NK-92 (cell line): ENCODE data around the gene IQGAP2.

ENCODE experiments used
- DNase-seq: peaks from one replicate; lab custom pipeline; 2025; ENCODE audit not compliant: unreplicated experiment; lab: John Stamatoyannopoulos, UW

The IQGAP2 gene

DNA sequence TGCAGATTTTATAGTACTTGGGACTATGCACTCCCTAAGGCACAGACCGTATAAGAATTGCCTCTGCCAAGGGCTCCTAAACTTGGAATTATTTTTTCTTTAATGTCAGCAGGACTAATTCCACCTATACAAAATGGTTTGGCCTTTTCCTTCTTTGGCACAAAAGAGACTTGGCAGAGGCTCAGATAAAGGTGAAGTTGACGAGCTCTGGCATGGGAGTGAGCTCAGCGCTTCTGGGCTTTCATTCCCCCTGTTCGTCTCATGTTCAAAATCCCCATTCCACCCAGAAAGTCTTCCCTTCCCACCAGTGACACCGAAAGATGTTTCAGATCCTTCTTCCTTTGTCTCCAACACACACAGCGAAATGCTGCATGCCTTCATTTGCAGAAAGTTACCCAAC, 158.9 kb downstream of the IQGAP2 start:
- DNase-seq: no peak

DNA sequence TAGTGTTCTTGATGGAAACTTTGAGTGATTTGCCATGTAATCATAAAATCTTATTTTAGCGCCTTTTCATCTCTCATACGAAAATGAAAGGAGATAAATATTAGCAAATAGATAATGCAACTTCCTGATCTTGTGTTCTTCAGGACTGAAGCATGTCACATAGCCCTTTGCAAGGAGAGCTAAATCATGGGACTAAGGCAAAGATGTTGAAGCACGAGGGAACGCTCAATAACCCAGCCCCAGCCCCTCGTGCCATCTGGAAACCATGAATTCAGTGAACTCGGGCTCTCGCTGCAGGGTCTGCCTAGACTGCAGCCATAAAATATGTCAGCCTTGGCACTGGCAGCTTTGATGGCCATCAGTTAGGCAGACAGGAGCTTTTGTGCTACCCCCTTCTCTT, 161.9 kb downstream of the IQGAP2 start:
- DNase-seq: no peak

DNA sequence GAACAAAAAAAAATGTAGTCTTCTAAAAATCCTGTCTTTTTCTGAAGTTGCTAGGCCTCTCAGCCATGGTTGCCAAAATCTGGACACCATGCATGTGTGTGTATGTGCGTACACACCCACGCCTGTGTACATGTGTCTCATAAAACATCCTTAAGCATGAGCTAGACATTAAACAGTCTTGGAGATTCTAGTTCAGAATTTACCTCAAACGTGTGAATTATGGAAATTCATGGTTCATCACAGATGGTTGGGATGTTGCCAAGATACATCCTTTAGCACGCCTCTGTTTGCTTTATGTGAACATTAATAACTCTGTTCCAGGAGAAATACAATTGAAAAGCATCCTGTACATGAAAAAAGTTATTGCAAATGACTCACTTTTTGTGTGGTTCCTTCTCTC, 167.1 kb downstream of the IQGAP2 start:
- DNase-seq: no peak

DNA sequence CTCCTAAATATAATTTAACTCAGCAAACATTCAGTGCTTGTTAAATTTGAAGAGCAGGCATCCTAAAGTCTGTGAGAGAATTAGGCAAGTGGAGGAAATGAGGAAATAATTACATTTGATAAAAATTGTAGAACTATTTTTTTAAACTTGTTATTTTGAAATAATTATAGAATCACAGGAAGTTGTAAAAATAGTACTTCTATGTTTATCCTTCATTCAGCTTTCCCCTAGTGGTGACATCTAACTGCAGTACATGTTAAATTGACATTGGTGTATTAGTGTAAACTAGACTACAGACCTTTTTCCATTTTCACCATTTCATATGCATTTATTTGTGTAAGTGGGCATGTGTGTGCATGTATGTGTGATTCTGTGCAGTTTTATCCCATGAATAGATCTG, 168.5 kb downstream of the IQGAP2 start:
- no peak for DNase-seq

DNA sequence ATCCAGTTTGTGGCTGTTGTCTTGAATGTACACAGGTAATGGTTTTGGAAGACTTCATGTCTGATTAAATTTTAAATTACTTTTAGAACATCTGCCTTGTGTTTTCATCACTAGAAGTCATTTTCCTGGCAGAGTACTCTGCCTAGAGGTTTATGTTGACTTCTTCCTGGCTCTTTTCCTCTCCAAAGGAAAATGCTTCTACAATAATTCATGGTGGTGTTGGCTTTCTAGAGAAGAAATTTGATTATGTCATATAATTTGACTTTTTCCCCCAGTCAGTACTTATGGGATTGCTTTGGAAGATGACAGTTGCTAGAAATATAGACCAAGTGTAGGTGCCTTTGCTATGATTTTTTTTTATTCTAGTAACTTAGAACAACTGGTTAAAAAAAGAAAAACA, 173.4 kb downstream of the IQGAP2 start:
- no peak for DNase-seq

DNA sequence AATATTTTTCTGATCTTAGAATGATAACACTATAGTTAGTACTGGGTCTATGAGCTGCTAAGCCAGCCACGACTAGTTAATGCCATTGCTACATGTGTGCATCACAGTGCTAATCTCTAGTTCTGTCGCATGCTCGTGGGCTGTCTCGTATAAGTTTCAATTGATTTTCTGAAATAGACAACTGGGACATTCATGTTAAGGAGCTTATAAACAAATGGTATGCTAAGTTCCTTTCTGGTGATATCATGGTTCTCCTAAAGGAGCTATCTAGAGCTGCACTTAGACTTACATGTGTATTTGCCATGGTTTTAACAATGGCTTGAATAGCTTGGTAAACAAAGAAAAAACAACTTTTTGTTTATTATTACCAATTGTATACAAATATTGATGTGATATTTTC, 173.9 kb downstream of the IQGAP2 start:
- no peak for DNase-seq

DNA sequence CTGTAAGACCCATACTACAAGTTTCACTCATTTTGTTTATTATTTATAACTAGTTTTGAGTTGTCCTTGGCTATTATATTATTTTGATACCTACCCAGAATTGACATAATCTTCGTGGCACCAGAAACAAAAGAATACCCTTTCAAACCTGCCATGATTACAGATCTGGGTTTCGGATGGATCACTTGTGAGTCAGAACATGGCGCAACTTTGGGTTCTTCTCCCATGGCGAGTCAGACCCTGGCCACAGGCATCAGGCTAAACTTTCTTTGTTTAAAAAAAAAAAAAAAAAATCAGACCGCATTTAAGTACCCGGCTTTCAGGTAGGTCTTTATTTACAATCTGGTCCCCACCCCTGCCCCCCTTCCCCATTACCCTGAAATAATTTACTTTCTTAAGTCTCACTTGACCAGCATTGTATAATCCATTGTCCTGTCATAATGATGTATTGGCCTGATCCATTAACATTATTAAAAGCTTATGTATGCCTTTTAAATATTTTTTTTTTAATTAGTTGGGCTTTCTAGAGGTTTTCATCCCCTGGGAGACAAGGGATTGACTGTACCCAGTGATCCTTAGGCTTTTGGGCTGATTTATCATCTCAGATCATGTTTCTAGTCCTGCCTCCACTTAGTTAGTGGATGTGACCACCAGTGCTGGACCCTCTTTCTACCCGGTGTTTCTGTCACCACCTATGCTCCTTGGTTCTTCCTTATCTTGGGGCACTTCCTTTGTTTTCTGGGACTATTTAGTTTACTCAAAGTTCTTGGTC, 176.3 kb downstream of the IQGAP2 start:
- DNase-seq: no peak

DNA sequence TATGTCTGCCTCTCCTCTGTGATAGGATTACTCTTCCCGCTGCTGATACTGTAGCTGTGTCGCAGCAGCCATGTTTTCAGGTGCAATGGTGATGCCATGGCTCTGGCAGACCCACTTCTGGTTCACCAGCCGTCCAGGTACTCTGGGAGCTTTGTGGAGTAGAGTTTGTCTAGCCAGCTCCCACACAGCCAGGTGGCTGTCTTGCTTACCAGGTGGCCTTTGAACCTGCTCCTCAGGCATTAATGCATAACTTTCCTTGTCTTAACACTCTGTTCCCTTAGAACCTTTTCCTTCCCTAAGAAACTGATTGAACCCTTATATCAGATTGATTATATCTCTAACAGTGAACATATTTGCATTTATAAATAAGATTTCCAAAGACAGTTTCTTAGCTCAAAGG, 177.9 kb downstream of the IQGAP2 start:
- no peak for DNase-seq

DNA sequence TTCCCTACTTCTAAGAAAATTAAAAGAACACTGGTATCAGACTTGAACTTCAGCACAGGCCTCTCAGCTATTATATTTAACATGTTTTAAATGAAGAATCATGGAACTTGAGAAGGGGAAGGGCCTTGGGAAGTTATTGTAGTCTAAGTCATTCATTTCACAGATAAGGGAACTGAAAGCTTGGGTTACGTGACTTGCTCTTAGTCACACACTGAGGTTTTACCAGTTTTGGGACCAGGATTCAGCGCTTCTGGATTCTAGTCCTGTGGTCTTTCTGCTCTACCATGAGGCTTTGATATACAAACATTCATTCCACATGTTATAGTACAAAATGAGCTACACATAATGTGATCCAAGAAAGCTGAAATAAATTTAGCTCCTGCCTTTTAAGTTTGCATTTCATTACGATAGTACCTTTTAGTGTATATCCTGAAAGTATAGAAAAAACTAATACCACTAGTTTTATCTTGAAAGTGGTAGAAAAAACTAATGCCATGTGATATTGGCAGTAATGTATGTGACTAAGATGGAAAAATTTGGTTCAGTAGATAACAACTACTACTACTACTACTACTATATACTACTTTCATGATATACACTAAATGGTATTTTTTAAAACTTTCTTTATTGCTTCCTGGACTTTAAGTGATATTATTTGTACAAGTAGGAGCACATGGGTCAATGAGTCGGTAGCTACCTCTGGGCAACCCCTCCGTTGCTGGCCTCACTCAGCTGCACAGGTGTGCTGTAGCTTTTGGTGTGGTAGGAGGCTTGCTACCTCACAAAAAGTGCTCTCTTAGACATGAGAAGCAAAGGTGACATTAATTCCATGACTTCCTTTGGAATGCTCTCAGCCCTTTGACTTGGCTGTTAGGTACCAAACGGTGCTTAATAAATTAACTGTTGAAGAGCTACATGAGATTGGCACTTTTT, 179.4 kb downstream of the IQGAP2 start:
- no peak for DNase-seq

DNA sequence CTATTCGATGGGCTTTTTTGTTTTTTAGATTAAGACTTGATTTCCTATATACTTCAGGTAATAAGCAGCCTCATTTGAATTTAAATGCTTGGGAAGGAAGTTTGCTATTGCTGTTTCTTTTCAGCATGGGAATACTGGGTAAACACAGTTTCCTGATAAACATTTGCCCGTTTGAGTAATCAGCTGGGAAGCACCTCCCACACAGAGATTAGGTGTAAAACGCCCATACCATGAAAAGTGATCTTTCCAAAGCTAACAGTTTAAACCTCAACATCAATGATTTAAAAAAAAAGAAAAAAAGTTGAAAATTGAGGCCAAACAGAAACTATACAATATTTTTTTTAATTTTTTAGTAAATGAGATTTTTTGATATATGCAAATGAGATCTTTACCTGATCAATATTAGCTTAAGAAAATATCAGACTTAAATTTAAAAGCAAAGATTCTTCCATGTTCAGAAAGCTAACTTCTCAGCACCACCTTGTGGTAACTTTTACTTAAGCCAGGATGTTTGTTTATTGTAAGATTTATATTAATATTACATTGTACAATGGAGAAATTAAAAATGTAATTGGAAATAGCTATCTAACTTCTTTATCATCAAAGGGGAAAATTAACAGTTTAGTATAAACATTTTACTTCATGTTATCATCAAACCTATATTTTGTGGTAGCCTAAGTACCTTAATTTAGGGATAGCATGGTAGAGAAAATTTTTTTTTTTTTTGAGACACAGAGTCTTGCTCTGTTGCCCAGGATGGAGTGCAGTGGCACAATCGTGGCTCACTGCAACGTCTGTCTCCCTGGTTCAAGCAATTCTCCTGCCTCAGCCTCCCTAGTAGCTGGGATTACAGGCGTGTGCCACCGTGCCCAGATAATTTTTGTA, 180.3 kb downstream of the IQGAP2 start:
- DNase-seq: no peak

DNA sequence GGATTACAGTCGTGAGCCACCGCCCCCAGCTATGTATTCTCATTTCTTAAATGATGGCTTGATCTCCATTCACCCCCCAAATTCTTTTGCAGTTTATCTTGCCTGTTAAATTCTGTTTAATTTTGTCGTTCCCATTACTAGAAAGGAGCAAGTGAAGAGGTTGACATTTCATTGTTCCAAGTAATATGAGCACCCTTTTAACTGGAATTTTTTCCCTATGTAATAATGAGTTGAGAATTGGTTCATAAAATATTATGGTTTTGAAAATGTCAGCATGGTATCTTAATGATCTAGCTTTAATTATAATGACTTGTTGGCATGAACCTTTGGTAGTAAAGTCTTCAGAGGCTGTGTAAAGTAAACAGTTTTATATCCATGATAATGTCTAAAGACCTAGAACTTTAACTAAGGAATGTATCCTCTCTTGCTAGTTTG, 182.7 kb downstream of the IQGAP2 start:
- DNase-seq: no peak

DNA sequence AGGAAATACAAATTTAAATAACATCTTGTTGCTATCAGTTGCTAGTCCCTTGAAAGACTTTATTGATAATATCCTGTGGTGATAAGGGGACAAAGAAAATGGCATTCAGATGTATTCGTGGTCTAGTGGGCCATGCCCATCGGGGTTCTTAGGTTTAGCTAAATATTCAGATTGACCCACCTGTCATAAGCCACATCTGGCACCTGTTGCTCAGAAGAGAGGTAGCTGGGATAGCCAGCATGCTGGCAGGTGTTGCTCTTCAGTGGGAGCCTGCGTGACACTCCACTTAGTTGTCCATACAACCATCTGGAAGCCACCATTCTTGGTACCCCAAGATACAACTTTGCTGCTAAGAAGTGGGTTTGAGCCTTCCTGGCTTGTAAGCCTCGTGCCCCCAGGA, 183.4 kb downstream of the IQGAP2 start:
- no peak for DNase-seq

DNA sequence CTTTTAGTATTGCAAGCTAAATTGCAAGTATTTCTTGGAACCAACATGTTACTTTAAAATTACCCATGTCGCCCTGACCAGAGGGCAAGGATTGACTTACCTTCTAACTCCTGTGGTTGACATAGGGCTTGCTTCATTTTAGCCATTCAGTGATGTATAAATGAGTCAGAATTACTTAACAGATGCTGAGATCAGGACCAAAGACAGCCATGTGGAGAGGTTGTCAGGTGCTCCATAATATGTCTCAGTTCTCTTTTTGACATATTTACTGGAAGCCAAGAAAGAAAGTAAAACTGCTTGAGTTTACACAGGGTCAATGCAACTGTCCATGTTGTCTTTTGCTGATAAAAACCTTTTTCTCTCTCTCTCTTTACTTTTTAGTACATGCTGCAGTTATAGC, 186.9 kb downstream of the IQGAP2 start:
- DNase-seq: no peak

DNA sequence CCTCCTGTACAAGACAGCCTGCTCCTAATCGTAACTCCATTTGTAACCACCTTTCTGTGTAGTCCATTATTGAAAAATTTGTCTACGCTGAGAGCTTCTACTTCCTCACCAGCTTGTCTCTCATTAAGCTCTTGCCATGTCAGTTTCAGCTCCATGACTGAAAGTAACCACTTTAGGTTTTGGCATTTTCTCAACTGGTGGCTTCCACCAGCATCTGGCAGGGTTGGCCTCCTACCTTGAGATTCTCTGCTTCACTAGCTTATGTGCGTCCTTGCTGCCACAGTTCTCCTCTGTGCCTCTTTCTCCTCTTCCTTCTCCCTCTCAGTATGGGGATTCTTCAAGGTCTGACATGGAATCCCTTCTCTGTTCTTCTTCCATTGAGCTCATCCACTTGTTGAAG, 188.3 kb downstream of the IQGAP2 start:
- no peak for DNase-seq

DNA sequence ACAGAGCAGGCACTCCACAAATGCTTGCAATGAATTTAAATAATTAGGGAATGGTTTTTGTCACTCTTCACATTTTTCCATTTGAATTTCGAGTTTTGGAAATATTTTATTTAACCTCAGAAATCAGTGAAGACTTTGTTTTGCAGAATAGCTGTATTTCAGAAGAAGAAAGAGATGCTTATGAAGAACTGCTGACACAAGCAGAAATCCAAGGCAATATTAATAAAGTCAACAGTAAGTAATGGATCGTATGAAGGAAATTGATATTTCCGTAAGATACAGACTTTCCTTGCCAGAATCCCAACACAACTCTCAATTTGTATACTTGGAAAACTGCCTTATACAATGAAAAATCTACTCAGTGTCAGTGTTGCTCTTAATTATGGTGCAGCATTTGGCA, 189.6 kb downstream of the IQGAP2 start:
- no peak for DNase-seq

DNA sequence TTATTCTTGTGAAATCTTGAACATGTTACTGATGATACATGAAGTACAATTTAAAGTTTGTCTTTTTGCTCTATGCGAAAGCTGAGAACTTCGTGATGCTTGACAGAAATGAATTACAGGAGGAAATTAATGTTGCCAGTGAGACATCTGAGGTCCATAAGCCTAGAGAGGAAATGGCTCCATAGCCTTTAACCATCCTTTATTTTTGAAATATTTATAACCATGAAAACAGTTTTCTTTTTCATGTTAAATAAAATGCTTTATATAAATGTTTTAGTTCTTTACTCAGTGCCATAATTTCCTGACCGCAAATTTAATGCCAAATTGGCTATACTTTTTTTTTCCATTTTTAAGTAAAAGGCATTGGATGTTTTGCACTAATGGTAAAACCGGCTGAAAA, 191.0 kb downstream of the IQGAP2 start:
- no peak for DNase-seq

DNA sequence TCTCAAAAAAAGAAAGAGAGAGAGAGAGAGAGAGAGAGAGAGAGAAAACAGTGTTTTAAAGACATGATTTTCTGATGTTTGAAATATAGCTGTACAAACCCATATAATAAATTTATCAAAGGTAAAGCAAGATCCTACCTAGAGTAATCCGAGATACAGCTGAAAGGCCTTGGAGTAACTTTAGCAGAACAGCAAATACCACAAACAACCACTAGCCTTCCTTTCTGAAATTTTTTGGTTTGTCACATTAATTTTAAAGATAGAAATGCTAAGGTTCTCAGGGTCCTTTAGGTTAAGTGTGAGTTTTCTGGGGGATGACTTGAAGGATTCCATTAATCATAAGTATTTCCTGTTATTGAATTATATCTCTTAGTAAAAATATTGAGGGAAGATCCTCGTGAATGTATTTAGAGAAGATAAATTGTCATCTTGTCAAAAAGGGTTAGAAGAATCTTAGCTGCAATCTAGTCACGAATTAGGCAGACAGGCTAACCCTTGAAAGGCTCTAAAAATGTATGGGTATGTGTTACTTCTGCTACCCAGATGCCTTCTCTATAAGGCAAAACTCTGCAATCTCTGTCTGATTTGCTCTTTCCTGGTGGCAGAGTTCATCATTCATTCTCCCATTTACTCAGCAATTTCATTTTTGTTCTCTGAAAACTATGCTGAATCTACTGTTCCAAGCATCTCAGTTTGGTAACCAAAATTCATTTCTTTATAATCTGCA, 192.8 kb downstream of the IQGAP2 start:
- no peak for DNase-seq

DNA sequence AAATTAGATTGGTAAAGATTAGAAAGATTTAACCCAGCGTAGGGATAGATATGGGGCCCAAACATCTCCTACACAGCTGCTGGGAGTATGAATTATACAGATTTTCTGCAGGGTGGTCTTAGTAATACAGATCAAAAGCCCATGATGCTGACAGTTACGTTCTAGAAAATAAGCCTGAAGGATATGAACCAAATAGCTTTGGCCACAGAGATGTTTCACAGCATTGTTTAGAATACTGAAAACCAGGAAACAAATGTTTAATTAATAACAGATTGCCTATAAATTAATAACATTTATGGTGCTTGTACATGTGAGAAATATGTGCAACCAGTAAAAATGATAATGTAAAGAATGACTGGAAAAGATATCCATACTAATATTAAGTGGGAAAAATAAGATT, 195.4 kb downstream of the IQGAP2 start:
- no peak for DNase-seq

DNA sequence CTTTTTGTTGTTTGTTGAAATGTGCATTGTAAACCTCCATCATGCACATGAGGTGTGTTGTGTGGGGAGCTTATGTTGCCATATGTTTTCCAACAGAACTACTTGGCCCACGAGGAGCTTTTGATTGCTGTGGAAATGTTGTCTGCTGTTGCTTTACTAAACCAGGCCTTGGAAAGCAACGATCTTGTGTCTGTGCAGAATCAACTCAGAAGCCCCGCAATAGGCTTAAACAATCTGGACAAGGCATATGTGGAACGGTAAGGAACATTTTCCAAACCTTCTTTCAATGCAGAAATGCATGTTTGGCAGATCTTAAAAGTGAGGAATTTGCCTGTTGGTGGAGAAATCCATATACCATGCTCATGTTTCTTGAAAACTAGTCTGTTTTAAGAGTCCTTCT, 197.6 kb downstream of the IQGAP2 start:
- DNase-seq: no peak

DNA sequence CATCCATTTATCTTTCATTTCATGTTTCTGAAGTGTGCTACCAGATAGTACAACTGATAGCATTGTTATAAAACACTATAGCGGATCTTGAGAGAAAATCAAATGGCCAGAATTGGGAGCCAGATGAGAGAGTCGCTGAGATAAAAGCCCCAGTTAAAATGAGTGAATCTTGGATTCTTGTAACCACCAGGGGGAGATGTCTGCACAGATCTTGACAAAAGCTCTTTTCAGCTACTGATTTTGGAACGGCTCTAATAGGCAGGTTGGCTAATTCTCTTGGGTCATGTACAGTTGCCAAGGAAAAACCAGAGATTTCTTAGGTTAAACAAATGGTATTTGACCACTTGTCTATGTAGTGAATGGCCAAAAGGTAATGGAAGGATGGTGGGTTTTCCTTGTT, 198.4 kb downstream of the IQGAP2 start:
- no peak for DNase-seq
